Neural progenitor cell (in vitro differentiated cells): Measurements from ENCODE around the gene SVOP. TPM values are rescaled to one million over a fixed set of nuclear protein-coding genes. Genes with fewer than 3 reads are reported as not detected.

Experiments used
- DNase-seq: peaks from one replicate; pipeline ENCODE4 v3.0.0-alpha.2; 2016; ENCODE audit warnings: low spot score
- H2AFZ ChIP-seq: fragments of 200-600 bp; sonication (generic); replicated peaks from 2 replicates; pipeline ENCODE4 v1.6.1; 2016; ENCODE audit warnings: antibody characterized with exemption
- H3F3A ChIP-seq: fragments of 200-600 bp; sonication (generic); 2 replicates; pipeline ENCODE4 v1.6.1; 2016; ENCODE audit warnings: antibody characterized with exemption, low read depth
- H3K27ac ChIP-seq: fragments of 200-600 bp; sonication (generic); 2 replicates; pipeline ENCODE4 v1.5.1; 2016; ENCODE audit warnings: mild to moderate bottlenecking
- H3K27me3 ChIP-seq: fragments of 200-600 bp; sonication (generic); 2 replicates; pipeline ENCODE4 v1.6.1; 2016; ENCODE audit warnings: mild to moderate bottlenecking, moderate library complexity
- H3K36me3 ChIP-seq: fragments of 200-600 bp; sonication (generic); 2 replicates; pipeline ENCODE4 v1.5.1; 2016
- H3K4me1 ChIP-seq: fragments of 200-600 bp; sonication (generic); 2 replicates; pipeline ENCODE4 v1.6.1; 2016; ENCODE audit warnings: mixed run types
- H3K4me2 ChIP-seq: fragments of 200-600 bp; sonication (generic); 2 replicates; pipeline ENCODE4 v1.6.1; 2016
- H3K4me3 ChIP-seq: fragments of 200-600 bp; sonication (generic); 2 replicates; pipeline ENCODE4 v1.5.1; 2016
- H3K79me2 ChIP-seq: fragments of 200-600 bp; sonication (generic); 2 replicates; pipeline ENCODE4 v1.6.1; 2016; ENCODE audit warnings: low read depth
- H3K9ac ChIP-seq: fragments of 200-600 bp; sonication (generic); 2 replicates; pipeline ENCODE4 v1.6.1; 2016
- H3K9me3 ChIP-seq: fragments of 200-600 bp; sonication (generic); 2 replicates; pipeline ENCODE4 v1.5.1; 2016; ENCODE audit warnings: low read depth
- H4K20me1 ChIP-seq: fragments of 200-600 bp; sonication (generic); 2 replicates; pipeline ENCODE4 v1.6.1; 2016; ENCODE audit warnings: low read depth
- H3K27ac Mint-ChIP-seq: 3 replicates; pipeline ENCODE4 v1.8.0; 2021; ENCODE audit warnings: mixed read lengths
- H3K27me3 Mint-ChIP-seq: 2 replicates; pipeline ENCODE4 v1.8.0; 2022; ENCODE audit warnings: low read depth, mild to moderate bottlenecking, inconsistent platforms, moderate library complexity, mixed read lengths; ENCODE audit not compliant: insufficient read depth
- H3K36me3 Mint-ChIP-seq: 3 replicates; pipeline ENCODE4 v1.8.0; 2021; ENCODE audit warnings: mixed read lengths
- H3K4me1 Mint-ChIP-seq: 3 replicates; pipeline ENCODE4 v1.8.0; 2021; ENCODE audit warnings: mixed read lengths
- H3K4me3 Mint-ChIP-seq: 3 replicates; pipeline ENCODE4 v1.8.0; 2021; ENCODE audit warnings: mild to moderate bottlenecking, moderate library complexity, mixed read lengths
- H3K9me3 Mint-ChIP-seq: 3 replicates; pipeline ENCODE4 v1.8.0; 2020; ENCODE audit warnings: mixed read lengths
- CTCF ChIP-seq: fragments of 200-600 bp; sonication (generic); IDR thresholded peaks from 2 replicates; pipeline ENCODE4 v1.5.1; 2017; ENCODE audit warnings: antibody characterized with exemption, mild to moderate bottlenecking
- EZH2 ChIP-seq: fragments of 200-600 bp; sonication (generic); IDR thresholded peaks from 2 replicates; pipeline ENCODE4 v1.6.1; 2017; ENCODE audit warnings: antibody characterized with exemption, mild to moderate bottlenecking, moderate library complexity
- EZH2phosphoT487 ChIP-seq: fragments of 200-600 bp; sonication (generic); IDR thresholded peaks from 2 replicates; pipeline ENCODE4 v1.6.1; 2017; ENCODE audit warnings: antibody characterized with exemption
- total RNA-seq: library from RNA; depleted of rRNA; stranded (reverse); fragments of >200 nt; gene quantifications from 2 replicates; pipeline ENCODE4 v1.2.3, GENCODE V29; 2015; ENCODE audit warnings: low replicate concordance

SVOP gene
- total RNA-seq, 1 donor from 2014 or later: not detected

GRCh38 chr12:108967869-108968540 lies 52.9 kb downstream of the SVOP start:
- no peak overlapping the region for H3K9ac ChIP-seq
- H2AFZ ChIP-seq: no peak overlapping the region
- Mint-ChIP-seq H3K4me1 (peaks cover 14% of the 10 kb centered on the region), H3K36me3 (no peaks in the 10 kb centered on the region), H3K27ac (no peak overlapping the region), H3K4me3 (no peak overlapping the region), H3K27me3 (no peaks in the 10 kb centered on the region), H3K9me3 (no peaks in the 10 kb centered on the region)
- peak; percentile 47 for DNase-seq
- peaks cover 9% of the 10 kb centered on the region for H3F3A ChIP-seq
- no peak overlapping the region for H3K4me2 ChIP-seq
- H3K4me1 ChIP-seq: peaks cover 7% of the 10 kb centered on the region
- no peak overlapping the region for H3K4me3 ChIP-seq
- H3K9me3 ChIP-seq: no peaks in the 10 kb centered on the region
- no peaks in the 10 kb centered on the region for H3K79me2 ChIP-seq
- no peak overlapping the region for H3K27ac ChIP-seq
- no peaks in the 10 kb centered on the region for H3K27me3 ChIP-seq
- H3K36me3 ChIP-seq: no peaks in the 10 kb centered on the region
- H4K20me1 ChIP-seq: no peaks in the 10 kb centered on the region
- no peak for TF ChIP-seq EZH2phosphoT487
- TF ChIP-seq CTCF: peak; percentile 60

- Histone ChIP-seq H3K27me3 (no peaks in the 10 kb centered on the region), H3K79me2 (no peaks in the 10 kb centered on the region), H3K4me1 (peaks cover 4% of the 10 kb centered on the region), H3K4me3 (no peak overlapping the region), H2AFZ (no peak overlapping the region), H3K9me3 (no peaks in the 10 kb centered on the region), H3K4me2 (no peak overlapping the region), H3K9ac (no peak overlapping the region), H3F3A (peaks cover 9% of the 10 kb centered on the region), H4K20me1 (no peaks in the 10 kb centered on the region), H3K36me3 (no peaks in the 10 kb centered on the region), H3K27ac (no peak overlapping the region)
- H3K4me1 Mint-ChIP-seq: peaks cover 5% of the 10 kb centered on the region
- H3K9me3 Mint-ChIP-seq: no peaks in the 10 kb centered on the region
- no peaks in the 10 kb centered on the region for H3K36me3 Mint-ChIP-seq
- no peaks in the 10 kb centered on the region for H3K27me3 Mint-ChIP-seq
- no peak overlapping the region for H3K27ac Mint-ChIP-seq
- H3K4me3 Mint-ChIP-seq: no peak overlapping the region
- DNase-seq: no peak
- TF ChIP-seq EZH2 (no peak), EZH2phosphoT487 (no peak), CTCF (no peak)
These were observed 54.3 kb downstream of the SVOP start for GRCh38 chr12:108966378-108967151.

- no peak overlapping the region for H3K4me3 Mint-ChIP-seq
- H3K9me3 Mint-ChIP-seq: no peaks in the 10 kb centered on the region
- Histone ChIP-seq H3K79me2 (no peaks in the 10 kb centered on the region), H3K4me1 (peaks cover 4% of the 10 kb centered on the region), H4K20me1 (no peaks in the 10 kb centered on the region), H3K9me3 (no peaks in the 10 kb centered on the region), H3F3A (peaks cover 9% of the 10 kb centered on the region), H3K9ac (no peak overlapping the region), H3K27ac (no peak overlapping the region), H2AFZ (no peak overlapping the region), H3K27me3 (no peaks in the 10 kb centered on the region), H3K36me3 (no peaks in the 10 kb centered on the region), H3K4me2 (no peak overlapping the region), H3K4me3 (no peak overlapping the region)
- H3K27ac Mint-ChIP-seq: no peak overlapping the region
- no peak for TF ChIP-seq EZH2
- no peak for TF ChIP-seq CTCF
- TF ChIP-seq EZH2phosphoT487: no peak
- no peaks in the 10 kb centered on the region for H3K27me3 Mint-ChIP-seq
- no peaks in the 10 kb centered on the region for H3K36me3 Mint-ChIP-seq
- DNase-seq: no peak
- H3K4me1 Mint-ChIP-seq: peaks cover 3% of the 10 kb centered on the region
These were observed 55.0 kb downstream of the SVOP start for GRCh38 chr12:108965886-108966285.
